HepG2 (cell line): ENCODE data around the gene FITM2. TPM values are rescaled to one million over a fixed set of nuclear protein-coding genes. Genes with fewer than 3 reads are reported as not detected.

Source experiments
- NFYC ChIP-seq: IDR thresholded peaks from 2 replicates; pipeline ENCODE4 v1.6.1; 2016; ENCODE audit warnings: missing genetic modification reagents, missing compliant biosample characterization
- PAF1 ChIP-seq: IDR thresholded peaks from 2 replicates; pipeline ENCODE4 v1.6.1; 2016; ENCODE audit warnings: missing genetic modification reagents, missing compliant biosample characterization
- PCBP2 ChIP-seq: fragments of 200-400 bp; formaldehyde crosslinking; optimal IDR thresholded peaks from 2 replicates; pipeline ENCODE3; 2018; ENCODE audit warnings: low read length, low read depth; ENCODE audit not compliant: poor library complexity, severe bottlenecking
- SMAD1 ChIP-seq: sonication (generic); formaldehyde crosslinking; IDR thresholded peaks from 2 replicates; pipeline ENCODE4 v1.4.0; 2020; ENCODE audit warnings: missing genetic modification reagents, low read depth, mild to moderate bottlenecking, borderline replicate concordance
- ZNF513 ChIP-seq: sonication (generic); formaldehyde crosslinking; conservative IDR thresholded peaks from 2 replicates; pipeline ENCODE4 v1.5.0; 2020; ENCODE audit warnings: missing genetic modification reagents
- ZNF564 ChIP-seq: sonication (generic); formaldehyde crosslinking; IDR thresholded peaks from 2 replicates; pipeline ENCODE4 v1.8.1; 2023; ENCODE audit warnings: mild to moderate bottlenecking, missing genetic modification reagents
- ZNF660 ChIP-seq: sonication (generic); formaldehyde crosslinking; IDR thresholded peaks from 2 replicates; pipeline ENCODE4 v1.5.1; 2020; ENCODE audit warnings: mild to moderate bottlenecking, low read depth, missing genetic modification reagents, borderline replicate concordance
- ZNF768 ChIP-seq: sonication (generic); formaldehyde crosslinking; IDR thresholded peaks from 2 replicates; pipeline ENCODE4 v1.4.0; 2020; ENCODE audit warnings: missing genetic modification reagents
- polyA plus RNA-seq, 8 experiments: library from polyadenylated mRNA; depleted of rRNA in 3 of 8; stranded (reverse) in 7 of 8; unstranded in 1 of 8; fragments of >200 nt; fragmentation: Illumina TruSeq in 4 of 8; extraction: Trizol in 4 of 8; gene quantifications; 2 replicates each; pipeline versions ENCODE4 v1.2.1 to v1.2.3, GENCODE V29; 2011 to 2016; ENCODE audit warnings: low read depth in 4 of 8, missing spikeins in 1 of 8, mixed read lengths in 1 of 8; ENCODE audit not compliant: insufficient read depth in 1 of 8
- total RNA-seq, 5 experiments: library from RNA; depleted of rRNA; stranded (reverse); fragments of >200 nt; fragmentation: Illumina TruSeq; extraction: Trizol; gene quantifications; 2 replicates each; pipeline ENCODE4 v1.2.3, GENCODE V29; 2016; ENCODE audit warnings: low read depth in 1 of 5
- TF ChIP-seq, protein P1 (sequence below), 2 experiments: sonication (generic) in 1 of 2; formaldehyde crosslinking in 1 of 2; IDR thresholded peaks; 2 replicates each; pipeline versions ENCODE4 v1.6.1 to v1.9.0; 2014 to 2022; ENCODE audit warnings: antibody characterized with exemption in 1 of 2, borderline replicate concordance in 1 of 2, inconsistent platforms in 1 of 2, low read depth in 1 of 2, missing genetic modification reagents in 1 of 2
- TF ChIP-seq, protein P2 (sequence below): sonication (generic); formaldehyde crosslinking; IDR thresholded peaks from 2 replicates; pipeline ENCODE4 v1.4.0; 2020; ENCODE audit warnings: missing genetic modification reagents

Gene FITM2
- total and polyA plus RNA-seq, 2 of the 13 experiments (the other 11 are each of a cell fraction or from before 2014, with no cell fraction given) = 9.6 to 24.5 TPM

- TF ChIP-seq, protein P1, sequence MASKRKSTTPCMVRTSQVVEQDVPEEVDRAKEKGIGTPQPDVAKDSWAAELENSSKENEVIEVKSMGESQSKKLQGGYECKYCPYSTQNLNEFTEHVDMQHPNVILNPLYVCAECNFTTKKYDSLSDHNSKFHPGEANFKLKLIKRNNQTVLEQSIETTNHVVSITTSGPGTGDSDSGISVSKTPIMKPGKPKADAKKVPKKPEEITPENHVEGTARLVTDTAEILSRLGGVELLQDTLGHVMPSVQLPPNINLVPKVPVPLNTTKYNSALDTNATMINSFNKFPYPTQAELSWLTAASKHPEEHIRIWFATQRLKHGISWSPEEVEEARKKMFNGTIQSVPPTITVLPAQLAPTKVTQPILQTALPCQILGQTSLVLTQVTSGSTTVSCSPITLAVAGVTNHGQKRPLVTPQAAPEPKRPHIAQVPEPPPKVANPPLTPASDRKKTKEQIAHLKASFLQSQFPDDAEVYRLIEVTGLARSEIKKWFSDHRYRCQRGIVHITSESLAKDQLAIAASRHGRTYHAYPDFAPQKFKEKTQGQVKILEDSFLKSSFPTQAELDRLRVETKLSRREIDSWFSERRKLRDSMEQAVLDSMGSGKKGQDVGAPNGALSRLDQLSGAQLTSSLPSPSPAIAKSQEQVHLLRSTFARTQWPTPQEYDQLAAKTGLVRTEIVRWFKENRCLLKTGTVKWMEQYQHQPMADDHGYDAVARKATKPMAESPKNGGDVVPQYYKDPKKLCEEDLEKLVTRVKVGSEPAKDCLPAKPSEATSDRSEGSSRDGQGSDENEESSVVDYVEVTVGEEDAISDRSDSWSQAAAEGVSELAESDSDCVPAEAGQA (IDR thresholded peaks at IDR 0.05; ENCODE audit: low read depth) = peak; percentile 86; the same call in 1 of the 2 replicates
- TF ChIP-seq, protein P1 (CRISPR knock-in tag; IDR thresholded peaks at IDR 0.05; ENCODE audit: borderline replicate concordance) = no peak
- peak; percentile 86; the same call in 1 of the 2 replicates for TF ChIP-seq ZNF564
- TF ChIP-seq, protein P2, sequence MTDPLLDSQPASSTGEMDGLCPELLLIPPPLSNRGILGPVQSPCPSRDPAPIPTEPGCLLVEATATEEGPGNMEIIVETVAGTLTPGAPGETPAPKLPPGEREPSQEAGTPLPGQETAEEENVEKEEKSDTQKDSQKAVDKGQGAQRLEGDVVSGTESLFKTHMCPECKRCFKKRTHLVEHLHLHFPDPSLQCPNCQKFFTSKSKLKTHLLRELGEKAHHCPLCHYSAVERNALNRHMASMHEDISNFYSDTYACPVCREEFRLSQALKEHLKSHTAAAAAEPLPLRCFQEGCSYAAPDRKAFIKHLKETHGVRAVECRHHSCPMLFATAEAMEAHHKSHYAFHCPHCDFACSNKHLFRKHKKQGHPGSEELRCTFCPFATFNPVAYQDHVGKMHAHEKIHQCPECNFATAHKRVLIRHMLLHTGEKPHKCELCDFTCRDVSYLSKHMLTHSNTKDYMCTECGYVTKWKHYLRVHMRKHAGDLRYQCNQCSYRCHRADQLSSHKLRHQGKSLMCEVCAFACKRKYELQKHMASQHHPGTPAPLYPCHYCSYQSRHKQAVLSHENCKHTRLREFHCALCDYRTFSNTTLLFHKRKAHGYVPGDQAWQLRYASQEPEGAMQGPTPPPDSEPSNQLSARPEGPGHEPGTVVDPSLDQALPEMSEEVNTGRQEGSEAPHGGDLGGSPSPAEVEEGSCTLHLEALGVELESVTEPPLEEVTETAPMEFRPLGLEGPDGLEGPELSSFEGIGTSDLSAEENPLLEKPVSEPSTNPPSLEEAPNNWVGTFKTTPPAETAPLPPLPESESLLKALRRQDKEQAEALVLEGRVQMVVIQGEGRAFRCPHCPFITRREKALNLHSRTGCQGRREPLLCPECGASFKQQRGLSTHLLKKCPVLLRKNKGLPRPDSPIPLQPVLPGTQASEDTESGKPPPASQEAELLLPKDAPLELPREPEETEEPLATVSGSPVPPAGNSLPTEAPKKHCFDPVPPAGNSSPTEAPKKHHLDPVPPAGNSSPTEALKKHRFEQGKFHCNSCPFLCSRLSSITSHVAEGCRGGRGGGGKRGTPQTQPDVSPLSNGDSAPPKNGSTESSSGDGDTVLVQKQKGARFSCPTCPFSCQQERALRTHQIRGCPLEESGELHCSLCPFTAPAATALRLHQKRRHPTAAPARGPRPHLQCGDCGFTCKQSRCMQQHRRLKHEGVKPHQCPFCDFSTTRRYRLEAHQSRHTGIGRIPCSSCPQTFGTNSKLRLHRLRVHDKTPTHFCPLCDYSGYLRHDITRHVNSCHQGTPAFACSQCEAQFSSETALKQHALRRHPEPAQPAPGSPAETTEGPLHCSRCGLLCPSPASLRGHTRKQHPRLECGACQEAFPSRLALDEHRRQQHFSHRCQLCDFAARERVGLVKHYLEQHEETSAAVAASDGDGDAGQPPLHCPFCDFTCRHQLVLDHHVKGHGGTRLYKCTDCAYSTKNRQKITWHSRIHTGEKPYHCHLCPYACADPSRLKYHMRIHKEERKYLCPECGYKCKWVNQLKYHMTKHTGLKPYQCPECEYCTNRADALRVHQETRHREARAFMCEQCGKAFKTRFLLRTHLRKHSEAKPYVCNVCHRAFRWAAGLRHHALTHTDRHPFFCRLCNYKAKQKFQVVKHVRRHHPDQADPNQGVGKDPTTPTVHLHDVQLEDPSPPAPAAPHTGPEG (CRISPR knock-in tag) = peak; percentile 97
- peak; percentile 96 for TF ChIP-seq ZNF513
- no peak for TF ChIP-seq PCBP2
- no peak for TF ChIP-seq PAF1
- no peak; the same call in 1 of the 2 replicates for TF ChIP-seq ZNF660 (CRISPR knock-in tag)
- TF ChIP-seq ZNF768 = peak; percentile 82; the same call in 1 of the 2 replicates
- peak; percentile 62 for TF ChIP-seq NFYC (CRISPR knock-in tag)
- TF ChIP-seq SMAD1 (CRISPR knock-in tag) = peak; percentile 79
These were observed at the start of gene FITM2 (continued) for GRCh38 chr20:44310664-44311639.
